HepG2 (cell line): ENCODE measurements around the gene TOR1B.

Source experiments
- FOXK1 ChIP-seq: sonication (generic); formaldehyde crosslinking; IDR thresholded peaks from 2 replicates; pipeline ENCODE4 v1.4.0; 2020; ENCODE audit warnings: low read depth, missing genetic modification reagents, borderline replicate concordance
- FOXM1 ChIP-seq: sonication (generic); formaldehyde crosslinking; IDR thresholded peaks from 2 replicates; pipeline ENCODE4 v1.5.0; 2020; ENCODE audit warnings: missing genetic modification reagents
- FOXO4 ChIP-seq: sonication (generic); formaldehyde crosslinking; conservative IDR thresholded peaks from 2 replicates; pipeline ENCODE4 v1.8.1; 2023; ENCODE audit warnings: missing genetic modification reagents
- ZNF232 ChIP-seq: sonication (generic); formaldehyde crosslinking; IDR thresholded peaks from 2 replicates; pipeline ENCODE4 v1.4.0; 2020; ENCODE audit warnings: missing genetic modification reagents, borderline replicate concordance
- TF ChIP-seq, protein P1 (sequence below): sonication (generic); formaldehyde crosslinking; IDR thresholded peaks from 2 replicates; pipeline ENCODE4 v1.5.0; 2020; ENCODE audit warnings: mild to moderate bottlenecking, missing genetic modification reagents, moderate library complexity

- no peak for TF ChIP-seq FOXO4 (CRISPR knock-in tag)
- no peak for TF ChIP-seq ZNF232 (CRISPR knock-in tag)
- no peak for TF ChIP-seq FOXM1 (CRISPR knock-in tag)
- TF ChIP-seq, protein P1, sequence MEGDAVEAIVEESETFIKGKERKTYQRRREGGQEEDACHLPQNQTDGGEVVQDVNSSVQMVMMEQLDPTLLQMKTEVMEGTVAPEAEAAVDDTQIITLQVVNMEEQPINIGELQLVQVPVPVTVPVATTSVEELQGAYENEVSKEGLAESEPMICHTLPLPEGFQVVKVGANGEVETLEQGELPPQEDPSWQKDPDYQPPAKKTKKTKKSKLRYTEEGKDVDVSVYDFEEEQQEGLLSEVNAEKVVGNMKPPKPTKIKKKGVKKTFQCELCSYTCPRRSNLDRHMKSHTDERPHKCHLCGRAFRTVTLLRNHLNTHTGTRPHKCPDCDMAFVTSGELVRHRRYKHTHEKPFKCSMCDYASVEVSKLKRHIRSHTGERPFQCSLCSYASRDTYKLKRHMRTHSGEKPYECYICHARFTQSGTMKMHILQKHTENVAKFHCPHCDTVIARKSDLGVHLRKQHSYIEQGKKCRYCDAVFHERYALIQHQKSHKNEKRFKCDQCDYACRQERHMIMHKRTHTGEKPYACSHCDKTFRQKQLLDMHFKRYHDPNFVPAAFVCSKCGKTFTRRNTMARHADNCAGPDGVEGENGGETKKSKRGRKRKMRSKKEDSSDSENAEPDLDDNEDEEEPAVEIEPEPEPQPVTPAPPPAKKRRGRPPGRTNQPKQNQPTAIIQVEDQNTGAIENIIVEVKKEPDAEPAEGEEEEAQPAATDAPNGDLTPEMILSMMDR (CRISPR knock-in tag) = no peak
- TF ChIP-seq FOXK1 = no peak
Measured at GRCh38 chr9:129815278-129815677, 12.3 kb downstream of the TOR1B start.
